GM19324 (cell line): ENCODE data around the gene OXSR1.

Source experiments
- ATAC-seq: cut with Tn5 transposase; IDR thresholded peaks from one replicate; pipeline ENCODE4 v1.9.1; 2021; ENCODE audit warnings: mild to moderate bottlenecking, moderate library complexity; ENCODE audit not compliant: unreplicated experiment, low FRiP score

OXSR1 gene

GRCh38 chr3:38164952-38165721, at the start of gene OXSR1:
TSS of gene OXSR1 (plus strand) at chr3:38165537. CDS start at chr3:38165877, 340 bp downstream.
- peak; percentile 92 for ATAC-seq

- ATAC-seq: no peak
These were observed 49.5 kb upstream of the OXSR1 start for GRCh38 chr3:38115645-38116427.

GRCh38 chr3:38116471-38117162, 48.7 kb upstream of the OXSR1 start:
- ATAC-seq: no peak

DNA sequence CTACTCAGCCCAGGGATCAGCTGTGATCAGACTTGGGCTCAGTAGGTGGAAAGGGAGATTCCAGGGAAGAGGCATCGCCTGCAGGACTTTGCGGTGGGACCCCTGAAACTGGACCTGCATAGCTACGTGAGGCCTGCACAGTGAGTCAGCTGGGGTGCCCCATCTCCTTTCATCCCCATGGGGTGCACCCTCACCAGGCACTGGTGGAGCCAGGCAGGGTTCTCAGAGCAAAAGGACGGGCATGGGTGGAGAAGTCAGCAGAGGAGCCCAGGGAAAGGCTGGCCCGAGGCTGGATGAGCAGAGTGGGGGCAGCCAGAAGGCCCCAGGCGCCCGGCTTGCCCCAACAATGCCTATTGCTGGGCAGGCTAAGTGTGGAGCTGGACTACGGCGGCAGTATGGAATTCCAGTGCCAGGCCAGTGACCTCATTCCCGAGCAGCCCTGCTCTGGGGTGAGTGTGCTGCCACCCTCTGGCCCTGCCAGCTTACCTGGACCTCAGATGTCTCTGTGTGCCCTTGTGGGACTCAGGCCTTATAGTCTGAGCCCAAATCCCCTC, 48.1 kb upstream of the OXSR1 start:
- ATAC-seq: no peak

- ATAC-seq: peak; percentile 57
These were observed 47.5 kb upstream of the OXSR1 start for GRCh38 chr3:38117748-38118420.

GRCh38 chr3:38118421-38119247, 46.7 kb upstream of the OXSR1 start:
- no peak for ATAC-seq

DNA sequence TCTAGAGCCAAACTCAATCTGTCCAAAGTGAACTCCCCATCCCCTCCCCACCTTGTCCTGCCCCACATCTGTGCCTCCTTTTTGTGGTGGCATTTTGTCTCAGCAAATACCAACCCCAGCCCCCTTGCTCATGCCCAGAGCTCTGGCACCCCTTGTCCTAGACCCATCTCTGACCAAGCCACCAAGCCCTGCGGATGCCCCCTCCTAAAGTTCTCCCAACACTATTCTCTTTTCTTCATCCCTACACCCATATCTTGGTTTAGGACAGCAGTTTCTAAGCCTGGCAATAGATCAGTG, 46.1 kb upstream of the OXSR1 start:
- no peak for ATAC-seq

DNA sequence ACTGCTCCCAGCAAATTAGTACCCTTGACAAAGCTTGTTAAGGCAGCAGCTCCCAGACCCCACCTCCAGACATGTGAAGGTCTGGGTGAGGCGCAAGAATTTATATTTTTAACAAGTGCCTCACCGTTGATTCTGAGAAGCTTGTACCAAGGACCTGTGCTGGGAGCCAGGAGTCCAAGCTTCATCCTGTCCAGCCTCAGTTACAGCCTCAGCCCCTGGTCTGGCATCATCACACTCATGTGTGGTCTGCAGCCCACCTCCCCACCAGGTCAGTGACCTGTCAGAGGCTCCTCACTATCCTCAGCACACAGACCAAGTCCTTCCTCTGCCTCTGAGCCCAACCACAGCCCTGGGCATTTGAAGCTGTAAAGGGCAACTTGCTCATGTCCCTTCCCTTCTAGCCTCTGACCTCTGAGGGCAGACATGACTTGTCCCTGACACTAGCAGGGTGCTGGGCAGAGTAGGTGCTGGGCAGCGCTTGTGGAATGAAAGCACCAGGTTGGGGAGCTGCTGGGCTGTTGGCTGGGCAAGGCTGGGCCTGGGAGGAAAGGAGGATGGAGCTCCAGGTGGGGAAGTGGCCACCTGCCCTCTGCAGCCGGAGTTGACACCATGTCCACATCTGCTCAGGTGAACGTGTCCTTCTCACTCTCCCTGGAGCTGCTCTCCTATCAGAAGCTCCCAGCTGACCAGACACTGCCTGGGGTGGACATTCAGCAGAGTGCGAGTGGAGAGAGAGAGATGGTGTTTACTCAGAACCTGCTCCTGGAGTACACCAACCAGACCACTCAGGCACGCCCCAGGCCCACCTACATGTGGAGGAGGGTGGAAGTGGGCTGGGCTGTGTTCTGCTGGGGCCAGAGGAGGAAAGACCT, 45.3 kb upstream of the OXSR1 start:
- no peak for ATAC-seq

- ATAC-seq: no peak
These were observed 44.5 kb upstream of the OXSR1 start for GRCh38 chr3:38120693-38121450.

GRCh38 chr3:38121451-38121831, 43.9 kb upstream of the OXSR1 start:
- ATAC-seq: no peak

- ATAC-seq: no peak
These were observed 43.4 kb upstream of the OXSR1 start for GRCh38 chr3:38121832-38122461.

- ATAC-seq: no peak
These were observed 42.5 kb upstream of the OXSR1 start for GRCh38 chr3:38122712-38123290.

GRCh38 chr3:38124324-38125122, 40.8 kb upstream of the OXSR1 start:
- no peak for ATAC-seq

DNA sequence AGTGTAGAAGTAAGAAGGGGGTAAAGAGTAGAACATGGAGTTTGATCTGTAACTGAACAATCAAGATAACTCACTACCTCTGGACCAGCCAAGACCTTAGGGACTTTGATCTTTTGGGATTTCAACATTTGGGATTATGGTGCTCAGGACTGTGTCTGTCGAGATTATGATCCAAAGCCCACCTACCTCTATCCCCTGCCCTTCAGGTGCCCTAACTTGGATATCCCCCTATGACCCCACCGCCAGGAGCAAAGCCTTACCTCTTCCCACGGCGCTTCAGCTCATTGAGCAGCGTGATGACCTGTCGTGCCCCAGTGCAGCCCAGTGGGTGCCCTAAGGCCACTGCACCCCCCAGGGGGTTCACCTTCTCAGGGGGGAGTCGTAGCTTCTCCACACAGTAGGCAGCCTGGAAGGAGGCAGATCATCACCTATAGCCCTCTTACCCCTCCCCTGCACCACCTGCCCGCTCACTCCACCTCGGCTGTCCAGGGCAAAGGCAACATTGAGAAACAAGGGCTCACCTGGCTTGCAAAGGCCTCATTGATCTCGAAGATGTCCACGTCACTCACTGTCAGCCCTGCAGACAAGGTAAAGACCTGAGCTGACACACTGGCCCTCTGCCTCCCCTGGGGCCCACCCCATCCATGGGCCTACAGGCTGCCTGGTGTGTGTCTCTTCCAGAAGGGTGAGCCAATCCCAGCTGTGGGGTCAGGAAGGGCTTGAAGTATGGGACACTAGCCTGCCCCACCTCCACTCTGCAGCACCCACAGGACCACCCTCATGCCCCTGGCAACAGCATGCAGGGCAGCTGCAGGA, 39.8 kb upstream of the OXSR1 start:
- ATAC-seq: no peak

- ATAC-seq: no peak
These were observed 39.0 kb upstream of the OXSR1 start for GRCh38 chr3:38126121-38126892.
